ELR (cell line): ENCODE data around the gene SOHLH1.

Source experiments
- DNase-seq: peaks from one replicate; pipeline ENCODE4 v3.0.0-alpha.2; 2015; ENCODE audit warnings: low read depth

The SOHLH1 gene

GRCh38 chr9:135699440-135699839 lies at the start of gene SOHLH1:
Gene SOHLH1, minus strand, starts transcription at chr9:135699481. Its CDS starts 14 bp downstream, at chr9:135699467.
- no peak for DNase-seq

DNA sequence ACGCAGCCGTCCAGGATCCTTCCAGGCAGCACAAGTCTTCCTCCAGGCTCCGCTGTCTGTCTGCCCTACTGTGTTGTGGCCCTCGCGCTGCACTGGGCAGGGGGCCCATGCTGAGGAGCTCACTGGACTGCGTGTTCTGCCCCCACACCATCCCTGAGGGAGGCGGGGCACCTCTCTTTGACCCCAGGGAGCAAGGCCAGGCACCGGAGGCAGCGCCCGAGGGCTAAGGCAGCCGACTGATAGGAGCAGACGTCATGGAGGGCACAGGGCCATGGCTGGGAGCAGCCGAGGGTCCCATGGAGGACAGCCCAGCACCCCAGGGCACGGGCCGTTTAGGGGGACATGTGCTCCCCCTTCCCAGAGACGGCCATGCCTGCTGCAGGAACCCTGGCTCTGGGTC lies 49.4 kb upstream of the SOHLH1 start:
- DNase-seq = no peak

- no peak for DNase-seq
Observed at GRCh38 chr9:135747311-135747710, 48.0 kb upstream of the SOHLH1 start.

DNA sequence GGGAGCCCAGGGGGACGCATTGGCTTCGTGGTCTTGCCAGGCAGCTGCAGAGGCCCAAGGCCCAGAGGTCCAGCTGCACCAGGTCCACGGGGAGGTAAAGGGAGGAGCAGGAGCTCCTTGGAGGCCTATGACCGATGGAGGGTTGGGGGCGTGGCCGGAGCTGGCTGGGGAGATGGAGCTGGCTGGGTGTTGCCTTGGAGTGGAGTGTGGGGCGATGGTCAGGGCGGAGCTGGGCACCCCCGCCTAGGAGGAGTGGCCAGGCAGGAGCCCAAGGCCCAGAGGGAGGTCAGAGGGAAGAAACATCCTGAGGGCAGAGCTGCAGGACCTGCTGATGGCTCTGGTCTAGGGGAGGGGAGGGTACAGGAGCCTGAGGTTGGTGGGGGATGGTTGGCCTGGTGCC lies 47.3 kb upstream of the SOHLH1 start:
- DNase-seq = no peak

- DNase-seq = no peak
Observed at GRCh38 chr9:135745686-135746324, 46.5 kb upstream of the SOHLH1 start.

GRCh38 chr9:135745189-135745588 lies 45.9 kb upstream of the SOHLH1 start:
- DNase-seq = no peak

- no peak for DNase-seq
Observed at GRCh38 chr9:135744333-135745070, 45.2 kb upstream of the SOHLH1 start.

DNA sequence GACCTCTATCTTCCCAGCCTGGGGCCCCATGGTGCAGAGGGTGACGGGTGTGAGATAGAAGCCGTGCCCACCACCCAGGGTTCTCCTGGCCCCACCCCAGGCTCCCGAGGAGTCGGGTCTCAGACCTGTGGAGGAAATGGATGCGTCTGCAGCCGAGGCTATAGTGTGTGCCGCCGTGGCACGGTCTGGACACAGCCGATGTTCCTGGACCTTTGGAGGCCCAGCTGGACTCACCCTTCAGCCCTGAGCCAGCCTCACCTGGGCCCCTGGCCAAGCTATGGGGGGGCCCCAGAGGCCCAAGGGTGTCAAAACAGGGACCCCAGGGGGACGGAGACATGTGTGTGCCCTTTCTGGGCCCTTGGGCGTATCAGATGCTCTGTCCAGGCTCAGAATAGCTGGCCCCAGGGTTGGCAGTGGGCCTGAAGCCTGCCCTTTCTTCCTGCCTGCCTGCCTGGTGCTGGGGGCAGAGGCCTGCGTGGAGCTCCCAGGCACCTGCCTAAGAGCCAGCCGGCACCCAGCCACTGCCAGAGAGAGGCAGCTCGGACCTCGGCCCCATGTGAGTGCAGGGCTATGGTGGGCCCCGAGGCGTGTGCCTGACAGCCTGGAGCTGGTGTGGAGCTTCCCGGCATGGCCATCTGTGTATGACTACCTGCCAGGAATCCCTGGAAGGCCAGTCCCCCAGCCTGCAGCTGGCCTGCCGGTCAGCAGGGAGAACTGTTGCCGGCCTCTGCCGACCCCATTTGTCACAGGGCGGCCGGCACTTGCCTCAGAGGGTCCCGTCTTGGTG lies 44.5 kb upstream of the SOHLH1 start:
- no peak for DNase-seq

DNA sequence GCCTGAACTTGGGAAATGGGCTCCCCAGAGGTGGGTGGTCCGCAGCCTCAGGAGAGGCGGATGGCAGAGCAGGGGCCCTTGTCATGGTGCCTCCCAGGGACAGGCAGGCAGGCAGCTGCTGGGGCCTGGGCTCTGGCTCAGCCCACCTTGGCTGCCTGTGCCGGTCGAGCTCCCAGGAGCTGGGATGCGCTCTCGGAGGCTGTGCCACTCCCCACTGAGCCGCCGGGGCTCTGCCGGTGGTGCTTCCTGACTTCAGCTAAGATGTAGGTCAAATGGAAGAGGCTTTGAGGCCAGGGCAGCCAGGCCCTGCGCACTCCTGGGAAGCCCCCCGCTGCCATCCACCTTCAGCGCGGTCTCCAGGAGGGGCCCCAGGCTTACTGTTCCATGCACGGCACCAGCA lies 43.7 kb upstream of the SOHLH1 start:
- DNase-seq = no peak

GRCh38 chr9:135741276-135742219 lies 42.3 kb upstream of the SOHLH1 start:
- no peak for DNase-seq

DNA sequence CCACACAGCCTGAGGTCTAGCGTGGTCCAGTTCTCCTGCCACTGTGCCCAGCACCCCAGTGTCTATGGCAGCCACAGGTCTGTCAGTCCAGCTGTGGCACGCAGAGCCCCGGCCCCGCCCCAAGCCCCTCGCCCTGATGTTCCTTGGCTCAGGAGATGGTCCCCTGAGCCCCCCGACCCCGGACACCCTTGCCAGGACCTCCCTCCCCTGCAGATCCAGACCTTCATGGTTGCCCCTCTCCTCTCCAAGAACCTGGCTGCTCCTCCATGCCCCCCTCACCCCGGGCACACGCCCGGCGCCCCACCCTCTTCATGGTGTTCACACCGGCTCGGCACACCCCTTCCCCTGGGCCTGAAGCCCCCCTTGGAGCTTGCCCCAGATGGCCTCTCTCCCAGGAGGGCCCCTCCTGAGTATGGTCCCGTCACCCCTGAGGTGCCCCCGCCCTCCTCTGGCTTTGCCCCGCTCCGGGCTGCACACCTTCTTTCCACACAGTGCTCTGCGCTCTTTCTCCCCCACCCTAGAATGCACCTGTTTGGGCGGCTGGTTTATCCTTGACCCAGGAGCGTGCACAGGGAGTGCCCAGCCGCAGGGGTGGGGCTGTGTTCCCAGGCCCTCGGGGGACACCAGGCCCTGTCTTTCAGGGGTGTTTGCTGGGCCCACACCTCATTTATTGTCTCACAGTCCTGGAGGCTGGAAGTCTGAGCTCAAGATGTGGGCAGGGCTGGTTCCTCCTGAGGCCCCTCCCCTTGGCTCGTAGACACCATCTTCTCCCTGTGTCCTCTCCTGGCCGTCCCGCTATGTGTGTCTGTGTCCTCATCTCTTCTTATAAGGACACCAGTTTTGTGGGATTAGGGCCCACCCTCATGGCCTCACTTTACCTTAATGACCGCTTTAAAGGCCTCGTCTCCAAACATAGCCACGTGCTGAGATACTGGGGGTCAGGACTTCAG lies 40.3 kb upstream of the SOHLH1 start:
- no peak for DNase-seq

DNA sequence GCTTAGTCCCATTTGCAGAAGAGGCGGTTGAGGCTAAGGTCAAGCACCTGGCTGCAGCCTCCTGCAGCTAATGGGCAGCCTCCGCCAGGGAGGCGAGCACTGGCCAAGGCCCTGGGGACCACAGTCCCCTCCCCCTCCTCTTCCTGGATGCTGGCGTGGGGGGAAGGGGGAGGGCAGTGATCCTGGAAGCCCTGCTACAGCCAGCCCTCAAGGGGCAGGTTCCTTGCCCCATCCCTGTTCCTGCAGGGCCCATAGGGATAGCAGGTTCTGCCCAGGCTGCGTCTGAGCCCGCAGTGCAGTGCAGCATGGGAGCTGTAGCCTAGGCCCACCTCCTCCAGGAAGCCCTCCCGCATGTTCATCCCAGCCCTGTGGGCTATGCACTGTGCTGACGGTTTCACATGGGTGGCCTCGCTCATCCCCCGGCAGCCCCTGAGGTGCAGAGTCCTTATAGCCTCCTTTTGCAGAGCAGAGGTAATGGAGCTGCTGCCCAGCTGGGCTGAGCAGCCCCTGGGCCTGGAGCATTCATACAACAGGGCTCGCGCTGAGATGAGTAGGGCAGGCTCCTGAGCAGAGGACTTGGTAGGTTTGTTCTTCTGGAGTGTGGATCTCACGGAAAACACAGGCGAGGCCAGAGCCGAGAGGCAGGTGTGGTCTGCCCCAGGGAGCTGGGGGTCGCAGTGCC lies 38.7 kb upstream of the SOHLH1 start:
- no peak for DNase-seq

DNA sequence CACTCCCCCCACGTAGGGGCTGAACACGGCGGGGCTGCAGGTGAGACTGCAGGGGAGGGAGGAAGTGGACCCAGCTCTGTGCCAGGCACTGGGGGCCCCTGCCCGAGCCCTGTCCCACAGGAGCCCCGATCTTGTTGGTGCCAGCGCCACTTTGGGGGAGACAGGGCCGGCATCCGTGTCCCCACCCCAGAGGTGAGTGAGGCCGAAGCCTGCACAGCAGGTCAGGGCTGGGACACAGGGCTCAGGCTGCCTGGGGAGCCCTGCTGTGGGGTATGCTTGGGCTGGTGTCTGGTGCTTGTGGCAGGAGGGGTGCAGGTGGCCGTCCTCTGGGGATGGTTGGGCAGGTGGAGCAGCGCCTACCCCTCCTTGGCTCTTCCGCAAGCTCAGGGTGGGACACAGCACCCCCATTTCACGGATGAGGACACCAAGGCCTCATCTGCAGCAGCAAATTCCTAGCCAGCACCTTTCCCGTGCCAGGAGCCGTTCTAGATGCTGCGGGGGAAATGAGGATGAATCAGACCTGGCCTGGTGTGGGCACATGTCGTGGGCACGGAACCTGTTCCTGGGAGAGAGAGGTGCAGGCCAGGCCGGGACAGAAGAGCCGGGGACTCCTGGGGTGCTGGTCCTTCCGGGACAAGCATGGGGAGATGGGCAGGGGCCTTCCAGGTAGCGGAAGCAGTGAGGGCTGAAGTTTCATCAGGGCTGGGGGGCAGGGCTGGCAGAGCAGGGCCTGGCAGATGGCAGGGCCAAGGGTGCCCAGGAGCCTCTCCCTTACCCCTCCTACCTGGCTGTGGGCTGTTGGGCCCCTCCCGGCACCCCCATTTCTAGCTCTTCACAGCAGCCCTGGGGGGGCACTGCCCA lies 37.9 kb upstream of the SOHLH1 start:
- DNase-seq = no peak

DNA sequence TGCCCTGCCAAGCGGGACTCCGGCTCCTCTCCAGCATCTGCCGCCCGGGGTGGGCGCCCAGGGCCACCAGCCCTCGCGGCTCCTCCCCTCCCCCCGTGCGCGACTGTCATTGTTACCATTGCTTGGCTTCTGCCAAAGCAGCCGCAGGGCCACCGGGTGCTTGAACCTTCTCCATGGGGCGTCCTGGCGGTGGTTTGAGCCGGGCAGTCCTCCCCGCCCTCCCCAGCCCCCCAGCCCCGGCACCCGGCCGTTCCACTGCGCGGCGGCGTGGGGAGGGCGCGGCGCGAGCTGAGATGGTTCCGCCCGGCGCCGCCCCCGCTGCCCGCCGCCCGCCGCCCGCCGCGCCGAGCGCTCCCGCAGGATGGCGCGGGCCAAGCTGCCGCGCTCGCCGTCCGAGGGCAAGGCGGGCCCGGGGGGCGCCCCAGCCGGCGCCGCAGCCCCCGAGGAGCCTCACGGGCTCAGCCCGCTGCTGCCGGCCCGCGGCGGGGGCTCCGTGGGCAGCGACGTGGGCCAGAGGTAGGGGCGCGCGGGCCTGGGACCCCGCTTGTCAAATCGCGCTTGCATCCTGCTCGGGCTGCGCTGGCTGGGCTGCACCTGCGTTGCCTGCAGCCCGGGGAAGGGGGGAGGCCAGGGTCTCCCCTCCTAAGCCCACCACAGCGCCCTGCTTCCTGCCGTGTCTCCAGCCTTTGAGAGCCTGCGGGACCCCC lies 37.1 kb upstream of the SOHLH1 start:
- DNase-seq = no peak

DNA sequence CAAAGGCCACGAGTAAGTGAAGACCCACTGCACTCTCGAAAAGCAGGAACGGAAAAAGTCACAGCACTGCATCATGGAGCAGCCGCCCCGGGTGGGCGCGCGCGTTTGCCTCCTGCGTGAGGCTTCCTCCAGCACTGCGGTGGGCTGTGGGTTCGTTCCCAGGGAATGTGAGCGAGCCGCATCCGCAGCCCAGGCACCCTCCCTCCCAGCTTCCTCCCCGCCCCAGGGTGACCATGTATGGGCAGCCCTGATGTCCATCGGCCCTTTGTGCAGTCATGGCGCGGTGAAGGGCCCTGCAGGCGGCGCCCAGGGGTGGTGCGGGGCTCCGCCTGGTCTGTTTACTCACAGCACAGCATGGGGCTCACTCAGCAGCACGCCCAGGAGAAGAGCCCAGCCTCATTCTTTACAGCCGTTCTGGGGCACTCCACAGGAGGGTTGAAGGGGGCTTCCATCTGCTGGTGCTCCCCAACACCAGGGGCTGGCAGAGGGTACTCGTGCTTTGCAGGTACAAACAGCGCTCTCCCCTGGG lies 35.4 kb upstream of the SOHLH1 start:
- no peak for DNase-seq

GRCh38 chr9:135732569-135733257 lies 33.4 kb upstream of the SOHLH1 start:
- DNase-seq = no peak

DNA sequence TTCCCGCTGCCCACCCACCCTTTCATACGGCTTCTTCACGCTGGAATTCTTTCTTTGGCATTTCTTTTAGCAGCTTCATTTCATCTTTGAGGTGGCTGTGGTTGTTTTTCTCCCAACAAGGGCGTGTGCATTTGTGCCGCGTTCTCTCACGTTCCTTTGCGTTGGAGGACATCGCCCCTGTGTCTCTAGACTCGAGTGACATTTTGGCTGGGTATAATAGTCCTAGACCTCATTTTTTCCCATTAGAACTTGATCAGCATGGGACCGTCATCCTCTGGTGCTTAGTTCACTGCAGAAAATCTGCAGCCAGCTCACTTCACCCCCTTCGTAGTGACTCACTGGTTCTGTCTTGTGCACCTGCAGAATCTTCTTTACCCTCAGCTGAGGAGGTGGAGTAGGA lies 32.2 kb upstream of the SOHLH1 start:
- no peak for DNase-seq

DNA sequence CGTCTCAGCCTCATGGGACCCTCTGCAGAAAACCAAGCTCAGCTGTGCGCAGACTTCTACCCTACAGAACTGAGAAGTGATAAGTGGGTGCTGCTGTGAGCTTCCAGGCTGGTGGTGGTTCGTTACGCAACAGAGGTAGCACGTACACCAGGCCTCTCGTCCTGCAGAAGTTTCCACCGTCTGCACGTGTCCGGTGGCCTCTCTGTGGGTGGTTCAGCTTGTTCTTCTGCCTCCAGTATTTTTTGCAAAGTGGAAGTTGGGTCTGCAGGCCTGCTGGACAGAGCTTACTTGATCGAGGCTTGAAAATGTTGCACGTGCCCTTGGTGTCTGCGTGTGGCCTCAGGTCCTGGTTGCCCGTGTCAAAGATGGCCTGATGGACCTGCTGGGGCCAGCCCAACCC lies 30.2 kb upstream of the SOHLH1 start:
- DNase-seq = no peak
